GM18505 (cell line): ENCODE results near the gene UGT1A1.
"Not testable (repeated sequence)": the region's sequence is repeated elsewhere in the genome, so short reads cannot be mapped to it uniquely, and the experiment has no call there.

Experiments used
- ATAC-seq: cut with Tn5 transposase; IDR thresholded peaks from one replicate; pipeline ENCODE4 v1.9.1; 2021; ENCODE audit not compliant: unreplicated experiment
- POLR2A ChIP-seq: IDR thresholded peaks from 4 replicates; pipeline ENCODE4 v1.6.1; 2011; ENCODE audit warnings: borderline replicate concordance; ENCODE audit not compliant: insufficient read depth, insufficient read length; ENCODE audit errors: extremely low read depth

Gene UGT1A1

DNA sequence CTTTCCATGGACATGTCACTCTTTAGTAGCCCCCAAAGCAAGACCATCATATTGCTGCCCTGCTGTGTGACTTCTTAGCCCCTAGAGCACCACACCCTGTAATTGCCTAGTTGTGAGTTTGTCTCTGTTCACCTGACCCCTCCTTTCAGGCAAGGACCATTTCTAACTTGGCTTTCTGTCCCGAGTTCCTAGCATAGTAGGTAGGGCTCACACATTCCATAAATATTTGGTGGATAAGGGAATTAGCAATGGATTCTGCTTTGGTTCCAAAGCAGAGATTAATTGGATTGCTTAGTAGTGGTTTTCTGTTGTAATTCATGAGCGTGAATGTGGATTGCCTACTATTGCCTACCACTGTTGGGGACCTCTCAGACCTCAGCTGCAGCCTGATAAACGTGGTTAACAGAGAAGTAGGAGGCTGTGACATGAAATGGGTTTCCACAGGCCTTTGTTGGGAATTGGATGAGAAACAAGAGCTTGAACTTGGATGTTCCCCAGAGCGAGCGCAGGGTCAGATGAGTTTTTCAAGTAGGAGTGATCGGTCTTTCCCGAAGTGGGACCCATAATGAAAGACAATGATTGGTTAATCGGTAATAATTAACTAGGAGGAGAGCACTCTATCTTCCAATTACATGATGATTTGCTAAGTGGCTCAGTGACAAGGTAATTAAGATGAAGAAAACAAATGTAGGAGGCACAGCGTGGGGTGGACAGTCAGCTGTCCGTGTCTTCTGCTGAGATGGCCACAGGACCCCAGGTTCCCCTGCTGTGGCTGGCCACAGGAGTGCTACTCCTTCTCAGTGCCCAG is 13.4 kb upstream of the UGT1A1 start:
- ATAC-seq: no peak
- TF ChIP-seq POLR2A: no peak

- no peak for TF ChIP-seq POLR2A
- ATAC-seq: no peak
Observed at GRCh38 chr2:233747283-233747544, 12.9 kb upstream of the UGT1A1 start.

- not testable (repeated sequence) for ATAC-seq
Observed at GRCh38 chr2:233750689-233751088, 9.4 kb upstream of the UGT1A1 start.

DNA sequence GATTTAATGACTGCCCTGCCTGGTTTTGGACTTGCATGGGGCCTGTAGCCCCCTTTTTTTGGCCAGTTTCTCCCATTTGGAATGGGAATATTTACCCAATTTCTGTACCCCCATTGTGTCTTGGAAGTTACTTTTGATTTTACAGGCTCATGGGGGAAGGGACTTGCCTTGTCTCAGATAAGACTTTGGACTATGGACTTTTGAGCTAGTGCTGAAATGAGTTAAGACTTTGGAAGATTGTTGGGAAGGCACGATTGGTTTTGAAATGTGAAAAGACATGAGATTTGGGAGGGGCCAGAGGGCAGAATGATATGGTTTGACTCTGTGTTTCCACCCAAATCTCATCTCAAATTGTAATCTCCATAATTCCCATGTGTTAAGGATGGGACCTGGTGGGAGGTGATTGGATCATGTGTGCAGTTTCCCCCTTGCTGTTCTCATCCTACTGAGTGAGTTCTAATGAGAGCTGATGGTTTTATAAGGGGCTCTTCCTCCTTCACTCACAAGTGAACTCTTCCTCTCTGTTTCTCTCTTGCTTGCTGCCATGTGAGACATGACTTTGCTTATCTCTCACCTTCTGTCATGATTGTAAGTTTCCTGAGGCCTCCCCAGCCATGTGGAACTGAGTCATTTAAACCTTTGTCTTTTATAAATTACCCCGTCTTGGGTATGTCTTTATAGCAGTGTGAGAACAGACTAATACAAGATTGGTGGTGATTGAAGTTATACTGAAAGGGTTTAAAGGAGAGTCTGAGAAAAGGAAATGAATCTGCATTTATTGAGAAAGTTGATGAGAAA is 8.7 kb upstream of the UGT1A1 start:
- not testable (repeated sequence) for ATAC-seq

- no peak for TF ChIP-seq POLR2A
- no peak for ATAC-seq
Observed at GRCh38 chr2:233754872-233755611, 5.0 kb upstream of the UGT1A1 start.

GRCh38 chr2:233756429-233757081 is 3.5 kb upstream of the UGT1A1 start:
- no peak for ATAC-seq
- no peak for TF ChIP-seq POLR2A

DNA sequence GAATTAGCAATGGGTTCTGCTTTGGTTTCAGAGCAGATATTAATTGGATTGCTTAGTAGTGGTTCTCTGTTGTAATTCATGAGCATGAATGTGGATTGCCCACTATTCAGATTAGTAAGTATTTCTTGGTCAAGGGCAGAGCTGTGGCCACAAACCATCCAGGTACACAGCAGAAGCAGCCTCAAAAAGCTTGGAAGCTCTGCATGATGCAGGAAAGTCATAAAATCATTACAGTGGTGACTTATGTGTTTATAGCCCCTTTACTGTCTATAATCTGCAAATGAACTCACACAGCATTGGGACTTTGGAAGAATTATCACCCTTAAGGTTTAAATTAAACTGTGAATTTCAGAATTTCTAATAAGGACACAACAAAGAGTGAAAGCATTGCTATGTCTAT is 1.9 kb upstream of the UGT1A1 start:
- no peak for ATAC-seq
- no peak for TF ChIP-seq POLR2A

DNA sequence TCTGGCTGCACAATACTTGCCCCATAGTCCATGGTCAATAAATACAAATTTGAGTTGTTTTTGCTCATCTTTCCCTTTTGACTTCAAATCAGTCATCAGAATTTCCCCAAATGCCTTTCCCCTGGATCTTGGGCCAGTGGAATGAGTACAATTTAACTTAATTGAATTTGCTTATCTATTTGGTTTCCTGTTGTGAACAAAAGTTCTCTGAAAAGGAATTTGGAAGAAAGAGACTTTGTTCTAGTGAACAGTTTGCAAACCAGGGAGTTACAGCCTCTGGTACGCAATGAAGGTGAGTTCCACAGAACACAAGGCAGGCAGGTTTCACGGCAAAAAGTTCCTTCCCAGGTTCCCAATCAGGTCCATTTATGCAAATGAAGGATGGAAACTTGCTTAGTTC is 1.2 kb upstream of the UGT1A1 start:
- TF ChIP-seq POLR2A: no peak
- no peak for ATAC-seq

DNA sequence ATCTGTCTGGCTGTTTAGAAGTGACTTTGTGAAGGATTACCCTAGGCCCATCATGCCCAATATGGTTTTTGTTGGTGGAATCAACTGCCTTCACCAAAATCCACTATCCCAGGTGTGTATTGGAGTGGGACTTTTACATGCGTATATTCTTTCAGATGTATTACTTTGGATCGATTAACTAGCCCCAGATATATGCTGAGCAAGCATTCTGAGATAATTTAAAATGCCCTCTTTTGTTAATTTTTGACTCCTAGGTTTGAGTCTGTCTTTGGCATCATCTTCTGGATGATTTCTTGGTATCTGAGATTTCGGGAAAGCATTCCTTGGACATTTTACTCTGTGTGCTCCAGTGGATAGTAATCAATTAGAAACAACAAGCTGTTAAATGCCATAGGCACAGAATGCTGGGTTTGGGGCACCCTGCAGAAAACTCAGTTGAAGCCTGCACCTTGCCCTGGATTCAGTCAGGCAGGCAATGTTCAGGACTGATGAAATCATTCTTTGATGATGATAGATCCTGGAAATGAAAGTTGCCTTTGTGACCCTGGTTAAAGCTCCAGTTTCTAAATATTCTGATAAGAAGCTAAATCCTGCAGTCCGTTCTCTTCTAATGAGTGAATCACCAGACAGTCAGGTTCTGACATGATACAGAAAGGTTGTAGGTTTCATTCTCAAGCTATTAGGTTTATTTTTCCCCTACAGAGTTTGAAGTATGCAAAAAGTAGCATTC is 1.1 kb downstream of the UGT1A1 start:
- ATAC-seq: no peak
- no peak for TF ChIP-seq POLR2A

DNA sequence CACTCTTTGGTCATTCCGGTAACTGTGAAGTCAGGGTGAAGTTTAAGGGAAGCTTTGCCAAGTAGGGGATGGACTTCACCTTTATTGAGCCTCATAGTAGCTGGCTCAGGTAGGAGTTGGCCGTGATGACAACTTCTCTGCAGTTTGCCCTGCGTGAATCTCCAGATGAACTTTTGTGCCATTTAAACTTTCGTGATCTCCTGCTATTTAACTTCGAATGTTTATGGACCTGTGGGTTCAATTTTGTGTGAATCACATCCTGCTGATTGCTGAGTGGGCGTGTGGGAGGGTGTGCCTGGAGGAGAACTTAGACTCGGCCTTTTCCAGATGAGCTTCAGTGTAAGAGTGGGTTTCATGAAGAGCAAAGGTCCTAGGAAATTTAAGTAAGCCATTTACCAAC is 4.2 kb downstream of the UGT1A1 start:
- no peak for TF ChIP-seq POLR2A
- no peak for ATAC-seq

- ATAC-seq: no peak
- no peak for TF ChIP-seq POLR2A
Observed at GRCh38 chr2:233764761-233765160, 4.7 kb downstream of the UGT1A1 start.

GRCh38 chr2:233766416-233766815 is 6.3 kb downstream of the UGT1A1 start:
- no peak for TF ChIP-seq POLR2A
- ATAC-seq: no peak

DNA sequence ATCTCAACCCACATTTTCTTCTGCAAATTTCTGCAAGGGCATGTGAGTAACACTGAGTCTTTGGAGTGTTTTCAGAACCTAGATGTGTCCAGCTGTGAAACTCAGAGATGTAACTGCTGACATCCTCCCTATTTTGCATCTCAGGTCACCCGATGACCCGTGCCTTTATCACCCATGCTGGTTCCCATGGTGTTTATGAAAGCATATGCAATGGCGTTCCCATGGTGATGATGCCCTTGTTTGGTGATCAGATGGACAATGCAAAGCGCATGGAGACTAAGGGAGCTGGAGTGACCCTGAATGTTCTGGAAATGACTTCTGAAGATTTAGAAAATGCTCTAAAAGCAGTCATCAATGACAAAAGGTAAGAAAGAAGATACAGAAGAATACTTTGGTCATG is 8.0 kb downstream of the UGT1A1 start:
- no peak for ATAC-seq
- TF ChIP-seq POLR2A: no peak
